HG03103 (cell line): ENCODE data around the gene TEX11.
"Not testable (repeated sequence)": the region's sequence is repeated elsewhere in the genome, so short reads cannot be mapped to it uniquely, and the experiment has no call there.

Source experiments
- ATAC-seq: cut with Tn5 transposase; IDR thresholded peaks from one replicate; pipeline ENCODE4 v1.9.1; 2021; ENCODE audit warnings: low read depth; ENCODE audit not compliant: unreplicated experiment

The TEX11 gene

DNA sequence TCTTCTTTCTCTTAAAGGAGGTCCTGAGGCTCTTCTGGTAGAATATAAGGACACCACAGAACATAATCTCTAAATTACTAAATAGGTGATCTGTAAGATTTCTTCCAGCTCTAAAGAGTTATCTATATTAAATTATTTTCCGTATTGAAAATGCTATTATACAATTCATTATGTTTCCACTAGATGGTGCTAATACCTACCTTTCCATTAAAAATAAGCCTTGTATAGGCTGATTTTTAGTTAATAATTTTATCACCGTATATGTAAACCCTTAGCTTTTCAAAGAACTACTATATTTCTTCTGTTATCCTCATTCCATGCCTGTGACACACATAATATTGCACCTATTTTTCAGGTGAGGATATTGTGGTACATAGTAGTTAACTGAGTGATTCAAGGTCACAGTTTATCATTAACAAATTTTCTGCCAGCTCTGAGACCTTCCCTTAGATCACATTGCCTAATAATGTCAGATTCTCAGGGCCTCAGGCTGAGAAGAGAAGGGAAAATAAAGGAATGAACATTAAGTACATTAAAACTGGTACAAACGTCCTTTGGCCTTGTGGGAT, 138.8 kb downstream of the TEX11 start:
- ATAC-seq, result no peak

DNA sequence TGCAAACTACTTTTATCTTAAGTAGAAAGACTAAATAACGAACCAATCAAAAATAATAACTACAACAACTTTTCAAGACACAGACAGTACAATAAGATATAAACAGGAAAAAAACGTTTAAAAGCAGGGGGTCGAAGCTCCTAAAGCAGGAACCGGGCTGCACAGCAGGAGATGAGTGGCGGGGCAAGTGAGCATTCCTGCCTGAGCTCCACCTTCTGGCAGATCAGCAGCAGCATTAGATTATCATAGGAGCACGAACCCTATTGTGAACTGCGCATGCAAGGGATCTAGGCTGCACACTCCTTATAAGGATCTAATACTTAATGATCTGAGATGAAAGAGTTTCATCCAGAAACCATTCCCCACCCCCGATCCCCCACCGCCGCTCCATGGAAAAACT, 146.2 kb downstream of the TEX11 start:
- no peak for ATAC-seq

DNA sequence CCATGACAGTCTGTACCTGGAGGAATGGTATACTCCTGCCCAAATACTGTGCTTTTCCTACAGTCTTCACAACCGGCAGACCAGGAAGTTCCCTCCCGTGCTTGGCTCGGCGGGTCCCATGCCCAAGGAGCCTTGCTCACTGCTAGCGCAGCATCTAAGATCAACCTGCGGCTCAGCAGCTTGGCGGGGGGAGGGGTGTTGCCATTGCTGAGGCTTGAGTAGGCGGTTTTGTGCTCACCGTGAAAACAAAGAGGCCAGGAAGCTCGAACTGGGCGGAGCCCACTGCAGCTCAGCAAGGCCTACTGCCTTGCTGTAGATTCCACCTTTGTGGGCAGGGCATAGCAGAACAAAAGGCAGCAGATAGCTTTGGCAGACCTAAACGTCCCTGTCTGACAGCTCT, 152.7 kb downstream of the TEX11 start:
- ATAC-seq, result no peak

DNA sequence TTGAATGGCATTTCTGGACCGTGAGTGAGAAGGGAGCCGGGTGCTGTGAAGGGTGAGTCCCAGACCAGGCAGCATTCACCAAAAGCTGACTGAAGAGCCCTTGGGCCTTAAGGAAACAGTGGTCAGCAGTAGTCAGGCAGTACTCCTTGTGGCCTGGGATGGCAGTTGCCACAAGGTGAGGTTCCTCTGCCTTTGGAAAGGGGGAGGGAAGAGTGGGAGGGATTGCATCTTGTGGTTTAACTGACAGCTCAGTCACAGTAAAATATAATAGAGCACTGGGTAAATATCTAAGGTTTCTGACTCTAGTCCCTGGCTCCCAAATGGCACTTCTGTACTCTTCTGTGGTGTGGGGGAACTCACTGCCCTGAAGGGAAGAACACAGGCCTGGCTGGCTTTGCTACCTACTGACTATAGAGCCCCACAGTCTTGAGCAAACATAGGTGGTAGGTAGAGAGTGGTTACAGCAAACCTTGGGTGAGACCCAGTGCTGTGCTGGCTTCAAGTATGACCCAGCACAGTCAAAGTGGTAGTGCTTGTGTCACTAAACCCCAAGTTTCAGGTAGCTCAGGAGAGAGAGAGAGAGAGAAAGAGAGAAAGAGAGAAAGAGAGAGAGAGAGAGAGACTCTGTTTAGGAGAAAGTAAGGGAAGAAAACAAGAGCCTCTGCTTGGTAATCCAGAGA, 154.2 kb downstream of the TEX11 start:
- no peak for ATAC-seq

DNA sequence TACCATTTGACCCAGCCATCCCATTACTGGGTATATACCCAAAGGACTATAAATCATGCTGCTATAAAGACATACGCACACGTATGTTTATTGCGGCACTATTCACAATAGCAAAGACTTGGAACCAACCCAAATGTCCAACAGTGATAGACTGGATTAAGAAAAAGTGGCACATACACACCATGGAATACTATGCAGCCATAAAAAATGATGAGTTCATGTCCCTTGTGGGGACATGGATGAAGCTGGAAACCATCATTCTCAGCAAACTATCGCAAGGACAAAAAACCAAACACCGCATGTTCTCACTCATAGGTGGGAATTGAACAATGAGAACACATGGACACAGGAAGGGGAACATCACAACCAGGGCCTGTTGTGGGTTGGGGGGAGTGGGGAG, 174.7 kb downstream of the TEX11 start:
- ATAC-seq, result not testable (repeated sequence)

DNA sequence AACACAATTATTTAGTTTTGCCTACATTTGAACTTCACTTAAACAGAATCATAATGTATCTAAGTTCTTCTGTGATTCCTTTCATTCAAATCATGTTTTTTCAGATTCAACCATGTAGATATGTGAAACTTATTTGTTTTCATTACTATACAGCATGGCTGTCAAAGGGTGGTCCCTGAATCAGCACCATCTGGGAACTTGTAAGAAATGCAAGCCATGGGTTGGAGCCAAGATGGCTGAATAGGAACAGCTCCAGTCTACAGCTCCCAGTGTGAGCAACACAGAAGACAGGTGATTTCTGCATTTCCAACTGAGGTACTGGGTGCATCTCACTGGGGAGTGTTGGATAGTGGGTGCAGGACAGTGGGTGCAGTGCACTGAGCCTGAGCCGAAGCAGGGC, 180.6 kb downstream of the TEX11 start:
- not testable (repeated sequence) for ATAC-seq

DNA sequence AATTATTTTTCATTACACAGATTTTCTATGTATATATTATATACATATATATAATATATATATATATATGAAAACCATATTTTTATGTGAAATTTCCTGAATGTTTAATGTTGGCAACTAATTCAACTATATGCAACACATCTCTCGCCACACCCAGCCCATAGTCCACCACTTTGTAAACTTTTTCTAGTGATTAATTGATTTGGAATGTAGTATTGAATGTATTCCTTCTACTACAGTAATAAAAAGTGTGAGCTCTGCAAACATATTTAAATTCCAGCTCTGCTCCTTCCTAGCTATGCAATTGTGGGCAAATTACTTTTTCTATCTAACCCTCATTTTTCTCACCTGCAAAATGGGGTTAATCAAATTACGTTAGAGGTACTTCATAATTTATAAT, 187.8 kb downstream of the TEX11 start:
- no peak for ATAC-seq

DNA sequence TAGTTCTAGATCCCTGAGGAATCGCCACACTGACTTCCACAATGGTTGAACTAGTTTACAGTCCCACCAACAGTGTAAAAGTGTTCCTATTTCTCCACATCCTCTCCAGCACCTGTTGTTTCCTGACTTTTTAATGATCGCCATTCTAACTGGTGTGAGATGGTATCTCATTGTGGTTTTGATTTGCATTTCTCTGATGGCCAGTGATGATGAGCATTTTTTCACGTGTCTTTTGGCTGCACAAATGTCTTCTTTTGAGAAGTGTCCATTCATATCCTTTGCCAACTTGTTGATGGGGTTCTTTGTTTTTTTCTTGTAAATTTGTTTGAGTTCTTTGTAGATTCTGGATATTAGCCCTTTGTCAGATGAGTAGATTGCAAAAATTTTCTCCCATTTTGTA, 197.2 kb downstream of the TEX11 start:
- ATAC-seq, result not testable (repeated sequence)

DNA sequence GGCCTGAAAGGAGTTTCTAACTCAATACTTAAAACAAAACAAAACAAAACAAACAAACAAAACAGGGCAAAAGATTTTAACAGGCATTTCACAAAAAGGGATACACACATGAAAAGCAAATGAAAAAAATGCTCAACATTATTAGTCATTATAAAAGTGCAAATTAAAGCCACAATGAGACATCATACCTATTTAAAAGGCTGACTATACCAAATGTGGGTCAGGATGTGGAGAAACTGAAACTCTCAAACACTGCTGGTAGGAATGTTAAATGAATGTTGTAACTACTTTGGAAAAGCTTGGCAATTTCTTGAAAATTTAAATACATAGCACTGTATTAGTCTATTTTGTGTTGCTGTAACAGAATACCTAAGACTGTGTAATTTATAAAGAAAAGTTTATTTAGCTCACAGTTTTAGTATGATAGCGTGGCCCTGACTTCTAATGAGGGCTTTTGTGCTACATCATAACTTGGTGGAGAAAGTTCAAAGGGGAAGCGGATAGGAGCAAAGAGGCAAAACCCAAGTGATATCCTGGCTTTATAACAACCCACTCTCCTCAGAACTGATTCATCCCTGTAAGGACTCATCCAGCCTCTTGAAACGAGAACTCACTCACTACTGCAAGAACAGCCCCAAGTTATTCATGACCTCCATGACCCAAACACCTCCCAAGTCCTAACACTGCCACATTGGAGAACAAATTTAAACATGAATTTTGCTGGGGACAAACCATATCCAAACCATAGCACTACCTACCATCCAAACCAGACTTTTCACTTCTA, 214.0 kb downstream of the TEX11 start:
- no peak for ATAC-seq

DNA sequence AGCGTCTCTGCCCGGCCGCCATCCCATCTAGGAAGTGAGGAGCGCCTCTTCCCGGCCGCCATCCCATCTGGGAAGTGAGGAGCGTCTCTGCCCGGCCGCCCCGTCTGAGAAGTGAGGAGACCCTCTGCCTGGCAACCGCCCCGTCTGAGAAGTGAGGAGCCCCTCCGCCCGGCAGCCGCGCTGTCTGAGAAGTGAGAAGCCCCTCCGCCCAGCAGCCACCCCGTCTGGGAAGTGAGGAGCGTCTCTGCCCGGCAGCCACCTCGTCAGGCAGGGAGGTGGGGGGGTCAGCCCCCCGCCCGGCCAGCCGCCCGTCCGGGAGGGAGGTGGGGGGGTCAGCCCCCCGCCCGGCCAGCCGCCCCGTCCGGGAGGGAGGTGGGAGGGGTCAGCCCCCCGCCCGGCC, 229.1 kb downstream of the TEX11 start:
- ATAC-seq, result not testable (repeated sequence)

DNA sequence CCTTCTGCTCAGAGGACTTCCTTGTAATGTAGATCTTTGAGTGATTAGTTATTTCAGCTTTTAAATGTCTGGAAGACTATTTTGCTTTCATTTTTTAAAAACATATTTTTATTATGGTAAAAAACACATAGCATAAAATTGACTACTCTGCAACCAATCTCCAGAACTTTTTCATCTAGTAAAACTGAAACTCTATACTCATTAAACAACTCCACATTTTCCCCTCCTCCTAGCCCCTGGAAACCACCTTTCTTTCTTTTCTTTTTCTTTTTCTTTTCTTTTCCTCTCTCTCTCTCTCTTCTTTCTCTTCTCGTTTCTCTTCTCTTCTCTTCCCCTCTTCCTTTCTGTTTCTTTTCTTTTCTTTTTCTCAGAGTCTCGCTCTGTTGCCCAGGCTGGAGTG, 233.2 kb downstream of the TEX11 start:
- no peak for ATAC-seq

DNA sequence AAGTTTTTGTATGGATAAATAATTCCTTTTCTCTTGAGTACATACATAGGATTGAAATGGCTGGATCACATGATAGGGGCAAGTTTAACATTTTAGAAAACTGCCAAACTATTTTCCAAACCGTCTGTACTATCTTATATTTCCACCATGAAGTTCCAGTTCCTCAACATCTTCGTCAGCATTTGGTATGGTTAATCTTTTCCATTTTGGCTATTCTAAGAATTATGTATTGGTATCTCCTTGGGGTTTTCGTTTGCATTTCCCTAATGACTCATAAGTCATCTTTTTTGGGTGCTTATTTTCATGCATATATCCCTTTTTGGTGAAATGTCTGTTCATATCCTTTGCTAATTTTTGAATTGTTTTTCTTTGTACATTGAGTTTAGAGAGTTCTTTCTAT, 236.2 kb downstream of the TEX11 start:
- no peak for ATAC-seq

DNA sequence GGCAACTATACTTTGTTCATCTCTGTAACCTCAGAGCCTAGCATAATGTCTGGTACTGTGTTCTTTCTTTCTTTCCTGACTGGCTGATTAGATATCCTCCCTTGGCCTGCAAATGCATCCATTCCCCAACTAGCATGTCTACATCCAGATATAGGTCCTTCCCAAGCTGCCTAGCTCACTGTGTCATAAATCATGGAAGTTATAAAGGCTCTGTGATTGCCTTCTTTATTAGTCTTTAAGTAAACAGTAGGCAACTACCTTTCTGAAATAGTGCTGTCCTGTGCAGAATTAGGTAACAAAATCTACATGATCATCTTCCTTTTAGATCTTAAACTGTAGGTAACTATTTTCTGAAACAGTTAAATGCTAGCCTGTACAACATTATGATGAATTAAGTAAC, 239.4 kb downstream of the TEX11 start:
- no peak for ATAC-seq

DNA sequence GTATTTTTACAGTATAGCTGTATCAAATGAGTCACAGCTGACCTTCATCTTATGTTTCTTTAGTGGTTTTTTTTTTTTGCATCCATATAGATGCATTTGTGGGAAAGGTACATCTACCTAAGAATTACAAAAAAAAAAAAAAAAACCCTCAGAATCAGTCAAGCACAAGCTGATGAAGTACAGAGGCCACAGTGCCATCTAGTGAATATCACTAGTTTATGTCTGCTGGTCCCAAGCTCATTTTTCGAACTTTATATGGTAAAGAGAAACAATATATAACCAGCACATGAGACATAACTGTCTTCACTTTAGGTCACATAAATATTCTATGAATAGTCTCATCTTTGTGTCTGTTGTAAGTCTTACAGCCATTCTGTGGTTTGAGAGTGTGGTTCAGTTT, 243.8 kb downstream of the TEX11 start:
- no peak for ATAC-seq

DNA sequence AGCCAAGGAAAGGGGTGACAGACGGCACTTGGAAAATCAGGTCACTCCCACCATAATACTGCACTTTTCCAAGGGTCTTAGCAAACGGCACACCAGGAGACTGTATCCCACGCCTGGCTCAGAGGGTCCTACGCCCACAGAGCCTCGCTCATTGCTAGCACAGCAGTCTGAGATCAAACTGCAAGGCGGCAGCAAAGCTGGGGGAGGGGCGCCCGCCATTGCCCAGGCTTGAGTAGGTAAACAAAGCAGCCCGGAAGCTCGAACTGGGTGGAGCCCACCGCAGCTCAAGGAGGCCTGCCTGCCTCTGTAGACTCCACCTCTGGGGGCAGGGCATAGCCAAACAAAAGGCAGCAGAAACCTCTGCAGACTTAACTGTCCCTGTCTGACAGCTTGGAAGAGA, 247.4 kb downstream of the TEX11 start:
- ATAC-seq, result not testable (repeated sequence)

DNA sequence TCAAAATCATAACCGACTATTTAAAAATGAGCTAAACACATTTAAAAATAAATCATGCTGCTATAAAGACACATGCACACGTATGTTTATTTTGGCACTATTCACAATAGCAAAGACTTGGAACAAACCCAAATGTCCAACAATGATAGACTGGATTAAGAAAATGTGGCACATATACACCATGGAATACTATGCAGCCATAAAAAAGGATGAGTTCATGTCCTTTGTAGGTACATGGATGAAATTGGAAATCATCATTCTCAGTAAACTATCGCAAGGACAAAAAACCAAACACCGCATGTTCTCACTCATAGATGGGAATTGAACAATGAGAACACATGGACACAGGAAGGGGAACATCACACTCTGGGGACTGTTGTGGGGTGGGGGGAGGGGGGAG, 251.0 kb downstream of the TEX11 start:
- ATAC-seq, result not testable (repeated sequence)

DNA sequence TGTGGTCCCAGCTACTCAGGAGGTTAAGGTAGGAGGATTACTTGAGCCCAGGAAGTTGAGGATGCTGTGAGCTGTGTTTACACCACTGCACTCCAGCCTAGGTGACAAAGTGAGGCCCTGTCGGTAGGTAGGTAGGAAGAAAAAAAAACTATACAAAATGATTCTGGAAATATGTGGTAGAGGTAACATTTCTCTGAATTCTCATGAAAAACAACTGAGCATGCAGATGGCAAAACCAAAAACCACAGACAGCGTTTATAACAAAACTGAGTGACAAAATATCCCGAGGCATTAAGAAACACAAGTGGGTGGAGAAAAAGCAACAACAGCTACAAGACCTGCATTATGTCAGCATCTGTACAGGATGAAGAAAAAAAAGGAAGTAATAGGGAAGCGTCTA, 252.2 kb downstream of the TEX11 start:
- no peak for ATAC-seq

DNA sequence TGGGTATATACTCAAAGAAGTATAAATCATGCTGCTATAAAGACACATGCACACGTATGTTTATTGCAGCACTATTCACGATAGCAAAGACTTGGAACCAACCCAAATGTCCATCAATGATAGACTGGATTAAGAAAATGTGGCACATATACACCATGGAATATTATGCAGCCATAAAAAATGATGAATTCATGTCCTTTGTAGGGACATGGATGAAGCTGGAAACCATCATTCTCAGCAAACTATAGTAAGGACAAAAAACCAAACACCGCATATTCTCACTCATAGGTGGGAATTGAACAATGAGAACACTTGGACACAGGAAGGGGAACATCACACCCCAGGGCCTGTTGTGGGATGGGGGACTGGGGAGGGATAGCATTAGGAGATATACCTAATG, 260.6 kb downstream of the TEX11 start:
- ATAC-seq, result not testable (repeated sequence)

DNA sequence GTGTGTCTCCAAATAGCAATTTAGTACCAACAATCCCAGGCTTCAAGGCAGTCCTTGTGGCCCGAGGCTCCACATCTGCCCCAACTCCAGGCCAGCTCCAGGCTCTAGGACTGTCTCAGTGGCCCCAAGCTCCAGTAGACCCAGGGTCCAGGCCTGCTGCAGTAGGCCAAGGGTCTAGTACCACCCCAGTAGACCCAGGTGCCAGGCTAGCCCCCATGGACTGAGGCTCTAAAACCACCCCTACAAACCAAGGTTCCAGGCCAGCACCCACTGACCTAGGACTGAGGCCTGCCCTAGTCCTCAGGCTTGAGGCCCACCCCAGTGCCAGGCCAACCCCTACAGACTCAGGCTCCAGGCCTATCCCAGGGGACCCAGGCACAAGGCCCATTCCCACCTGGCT, 272.3 kb downstream of the TEX11 start:
- no peak for ATAC-seq

DNA sequence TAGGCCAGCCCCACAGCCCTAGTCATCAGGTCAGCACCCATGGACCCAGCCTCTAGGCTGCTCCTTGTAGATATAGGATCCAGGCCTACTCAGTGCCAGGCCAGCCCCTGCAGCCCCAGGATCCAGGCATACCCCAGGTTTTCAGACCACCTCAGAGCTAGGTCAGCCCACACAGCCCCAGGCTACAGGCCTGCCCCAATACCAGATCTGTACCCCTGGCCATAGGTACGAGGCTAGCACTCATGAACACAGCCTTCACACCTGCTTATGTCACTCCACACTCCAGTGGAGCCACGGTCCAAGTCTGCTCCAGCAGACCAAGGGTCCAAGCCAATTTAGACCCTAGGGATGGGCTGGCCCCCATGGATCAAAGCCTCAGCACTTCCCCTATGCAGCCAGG, 272.8 kb downstream of the TEX11 start:
- ATAC-seq, result no peak

DNA sequence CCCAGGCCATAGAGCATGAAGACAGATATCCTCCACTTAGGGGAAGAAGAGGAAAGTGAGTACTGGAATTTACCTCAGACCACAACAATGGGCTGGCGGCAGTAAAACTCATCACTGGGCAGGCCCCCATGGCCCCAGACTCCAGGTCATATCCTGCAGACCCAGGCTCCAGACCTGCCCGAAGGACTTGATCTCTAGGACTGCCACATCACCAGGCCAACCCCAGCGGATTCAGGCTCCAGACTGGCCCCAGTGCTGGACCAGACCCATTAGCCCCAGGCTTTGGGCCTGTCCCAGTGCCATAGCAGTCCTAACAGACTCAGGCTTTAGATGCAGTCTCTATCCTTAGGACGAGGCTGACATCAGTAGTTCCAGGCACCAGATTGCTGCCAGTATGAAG, 273.3 kb downstream of the TEX11 start:
- no peak for ATAC-seq

DNA sequence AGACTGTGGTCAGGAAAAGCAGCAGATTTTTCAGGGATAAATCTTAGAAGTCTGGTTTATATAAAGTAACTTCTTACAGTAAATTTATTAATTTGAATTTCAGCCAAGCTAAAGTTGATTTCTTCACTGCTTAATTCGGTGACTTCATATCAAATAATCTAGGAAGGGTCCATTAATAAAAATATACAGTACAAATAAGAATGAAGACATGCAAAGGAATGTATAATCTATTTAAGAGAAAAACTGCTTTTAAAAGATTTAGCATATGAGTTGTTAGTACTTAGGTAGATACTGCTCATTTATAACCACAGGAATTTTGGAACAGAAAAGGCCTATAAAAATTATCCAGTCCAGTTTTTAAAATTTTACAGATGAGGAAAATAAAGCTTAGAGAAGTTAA, 286.8 kb downstream of the TEX11 start:
- no peak for ATAC-seq
